ENCODE measurements around the gene RNF7.

GRCh38 chr3:141740349-141740748, 2.3 kb downstream of the RNF7 start:
- TF ChIP-seq CREB1 (IDR thresholded peaks at IDR 0.05) (no peak), CREB1 (CRISPR knock-in tag; IDR thresholded peaks at IDR 0.05) (no peak), JUN (CRISPR knock-in tag; IDR thresholded peaks at IDR 0.05) (no peak), MAX (IDR thresholded peaks at IDR 0.05) (no peak), NR2C2 (CRISPR knock-in tag; IDR thresholded peaks at IDR 0.05; ENCODE audit: borderline replicate concordance) (no peak), CTCF (CRISPR knock-in tag; IDR thresholded peaks at IDR 0.05) (no peak)
